HepG2 (cell line): ENCODE results near the gene AATF. TPM values are rescaled to one million over a fixed set of nuclear protein-coding genes. Genes with fewer than 3 reads are reported as not detected.

Source experiments
- ATF2 ChIP-seq: sonication (generic); formaldehyde crosslinking; IDR thresholded peaks from 2 replicates; pipeline ENCODE4 v1.4.0; 2020; ENCODE audit warnings: missing genetic modification reagents
- NR1H2 ChIP-seq: sonication (generic); formaldehyde crosslinking; IDR thresholded peaks from 2 replicates; pipeline ENCODE4 v1.8.1; 2022; ENCODE audit warnings: low read depth, missing genetic modification reagents, borderline replicate concordance
- SCMH1 ChIP-seq: sonication (generic); formaldehyde crosslinking; IDR thresholded peaks from 2 replicates; pipeline ENCODE4 v1.9.0; 2021; ENCODE audit warnings: missing genetic modification reagents, mild to moderate bottlenecking, borderline replicate concordance
- SKI ChIP-seq: fragments of 450-650 bp; IDR thresholded peaks from one replicate; pipeline ENCODE4 v1.6.1; 2018; ENCODE audit warnings: mild to moderate bottlenecking; ENCODE audit not compliant: partially characterized antibody
- ZBTB7A ChIP-seq: sonication (generic); formaldehyde crosslinking; IDR thresholded peaks from 2 replicates; pipeline ENCODE4 v1.8.0; 2022; ENCODE audit warnings: mild to moderate bottlenecking, missing genetic modification reagents
- ZFP41 ChIP-seq: sonication (generic); formaldehyde crosslinking; IDR thresholded peaks from 2 replicates; pipeline ENCODE4 v1.4.0; 2020; ENCODE audit warnings: mild to moderate bottlenecking, missing genetic modification reagents, borderline replicate concordance
- ZNF274 ChIP-seq: sonication (generic); formaldehyde crosslinking; IDR thresholded peaks from 2 replicates; pipeline ENCODE4 v1.5.1; 2020; ENCODE audit warnings: mild to moderate bottlenecking, missing genetic modification reagents
- ZNF275 ChIP-seq: sonication (generic); formaldehyde crosslinking; IDR thresholded peaks from 2 replicates; pipeline ENCODE4 v1.8.0; 2022; ENCODE audit warnings: missing genetic modification reagents, mild to moderate bottlenecking, inconsistent platforms, borderline replicate concordance
- ZNF318 ChIP-seq: sonication (generic); formaldehyde crosslinking; IDR thresholded peaks from 2 replicates; pipeline ENCODE4 v1.4.0; 2020; ENCODE audit warnings: mild to moderate bottlenecking, missing genetic modification reagents
- ZNF337 ChIP-seq: sonication (generic); formaldehyde crosslinking; IDR thresholded peaks from 2 replicates; pipeline ENCODE4 v1.5.1; 2020; ENCODE audit warnings: missing genetic modification reagents, low read depth, mild to moderate bottlenecking, borderline replicate concordance
- ZNF484 ChIP-seq: sonication (generic); formaldehyde crosslinking; IDR thresholded peaks from 2 replicates; pipeline ENCODE4 v1.5.1; 2020; ENCODE audit warnings: mild to moderate bottlenecking, low read depth, missing genetic modification reagents, borderline replicate concordance
- ZNF501 ChIP-seq: sonication (generic); formaldehyde crosslinking; IDR thresholded peaks from 2 replicates; pipeline ENCODE4 v1.5.1; 2020; ENCODE audit warnings: mild to moderate bottlenecking, moderate library complexity, missing genetic modification reagents
- ZNF549 ChIP-seq: sonication (generic); formaldehyde crosslinking; IDR thresholded peaks from 2 replicates; pipeline ENCODE4 v1.5.0; 2020; ENCODE audit warnings: missing genetic modification reagents
- ZNF616 ChIP-seq: sonication (generic); formaldehyde crosslinking; IDR thresholded peaks from 2 replicates; pipeline ENCODE4 v1.5.0; 2020; ENCODE audit warnings: low read depth, mild to moderate bottlenecking, missing genetic modification reagents
- ZNF644 ChIP-seq: IDR thresholded peaks from 2 replicates; pipeline ENCODE4 v1.6.1; 2016; ENCODE audit warnings: low read depth
- polyA plus RNA-seq, 8 experiments: library from polyadenylated mRNA; depleted of rRNA in 3 of 8; stranded (reverse) in 7 of 8; unstranded in 1 of 8; fragments of >200 nt; fragmentation: Illumina TruSeq in 4 of 8; extraction: Trizol in 4 of 8; gene quantifications; 2 replicates each; pipeline versions ENCODE4 v1.2.1 to v1.2.3, GENCODE V29; 2011 to 2016; ENCODE audit warnings: low read depth in 4 of 8, missing spikeins in 1 of 8, mixed read lengths in 1 of 8; ENCODE audit not compliant: insufficient read depth in 1 of 8
- total RNA-seq, 5 experiments: library from RNA; depleted of rRNA; stranded (reverse); fragments of >200 nt; fragmentation: Illumina TruSeq; extraction: Trizol; gene quantifications; 2 replicates each; pipeline ENCODE4 v1.2.3, GENCODE V29; 2016; ENCODE audit warnings: low read depth in 1 of 5

AATF gene
- total and polyA plus RNA-seq, 2 of the 13 experiments (the other 11 are each of a cell fraction or from before 2014, with no cell fraction given) = 9.1 to 53.3 TPM

GRCh38 chr17:37067555-37068111 lies 118.9 kb downstream of the AATF start (continued):
- TF ChIP-seq ZNF644 (CRISPR knock-in tag) = peak; percentile 48; the same call in 1 of the 2 replicates
- 0 out of 2 replicates have a peak, but pooled peaks have one; percentile 42 for TF ChIP-seq ATF2 (CRISPR knock-in tag)
- no peak for TF ChIP-seq ZNF318
- 0 out of 2 replicates have a peak, but pooled peaks have one; percentile 61 for TF ChIP-seq ZFP41 (CRISPR knock-in tag)
- TF ChIP-seq ZNF274 (CRISPR knock-in tag) = 0 out of 2 replicates have a peak, but pooled peaks have one; percentile 14
- no peak for TF ChIP-seq SCMH1
- no peak for TF ChIP-seq ZNF501 (CRISPR knock-in tag)
- TF ChIP-seq ZNF337 (CRISPR knock-in tag) = no peak
- TF ChIP-seq ZNF616 (CRISPR knock-in tag) = no peak
- no peak for TF ChIP-seq ZNF275 (CRISPR knock-in tag)
- peak; percentile 56 for TF ChIP-seq SKI
- peak; percentile 38; the same call in 1 of the 2 replicates for TF ChIP-seq ZBTB7A (CRISPR knock-in tag)
- no peak for TF ChIP-seq ZNF549
- TF ChIP-seq NR1H2 (CRISPR knock-in tag) = no peak
- no peak for TF ChIP-seq ZNF484 (CRISPR knock-in tag)
